Skeletal muscle cell (primary cell): ENCODE results near the gene SLC6A18.

Source experiments
- DNase-seq: peaks from one replicate; pipeline ENCODE4 v3.0.0-alpha.2; 2010; ENCODE audit warnings: low read depth
- H3K4me3 ChIP-seq: 2 replicates; pipeline ENCODE4 v1.5.1; 2011; ENCODE audit warnings: low read depth, mild to moderate bottlenecking, control low read depth, low read length, moderate library complexity

The SLC6A18 gene

GRCh38 chr5:1201327-1202025, 23.7 kb upstream of the SLC6A18 start, which contains the start of gene SLC6A19:
Gene SLC6A19 (plus strand): TSS chr5:1201595. CDS start chr5:1201651, 56 bp downstream.
- DNase-seq = no peak
- no peak within 1 kb of the TSS for H3K4me3 ChIP-seq

GRCh38 chr5:1202026-1202797, 23.0 kb upstream of the SLC6A18 start:
- DNase-seq = no peak
- no peak overlapping the region for H3K4me3 ChIP-seq

GRCh38 chr5:1202798-1203185, 22.4 kb upstream of the SLC6A18 start:
- DNase-seq = no peak
- H3K4me3 ChIP-seq = no peak overlapping the region

- no peak for DNase-seq
- H3K4me3 ChIP-seq = no peak overlapping the region
Measured at GRCh38 chr5:1203311-1203967, 21.7 kb upstream of the SLC6A18 start.

- no peak for DNase-seq
Measured at GRCh38 chr5:1203968-1204692, 21.1 kb upstream of the SLC6A18 start.

GRCh38 chr5:1204693-1205242, 20.4 kb upstream of the SLC6A18 start:
- DNase-seq = no peak
- no peak overlapping the region for H3K4me3 ChIP-seq

More at GRCh38 chr5:1203968-1204692, 21.1 kb upstream of the SLC6A18 start:
- no peak overlapping the region for H3K4me3 ChIP-seq

- no peak overlapping the region for H3K4me3 ChIP-seq
Measured at GRCh38 chr5:1205255-1206180, 19.7 kb upstream of the SLC6A18 start.

GRCh38 chr5:1206521-1207412, 18.4 kb upstream of the SLC6A18 start:
- no peak overlapping the region for H3K4me3 ChIP-seq
- DNase-seq = no peak

More at GRCh38 chr5:1205255-1206180, 19.7 kb upstream of the SLC6A18 start:
- DNase-seq = no peak

- no peak overlapping the region for H3K4me3 ChIP-seq
- DNase-seq = no peak
Measured at GRCh38 chr5:1207555-1207954, 17.6 kb upstream of the SLC6A18 start.

- no peak for DNase-seq
- H3K4me3 ChIP-seq = no peak overlapping the region
Measured at GRCh38 chr5:1208221-1208742, 16.9 kb upstream of the SLC6A18 start.

- DNase-seq = no peak
- no peak overlapping the region for H3K4me3 ChIP-seq
Measured at GRCh38 chr5:1208743-1209488, 16.3 kb upstream of the SLC6A18 start.

- no peak for DNase-seq
- no peak overlapping the region for H3K4me3 ChIP-seq
Measured at GRCh38 chr5:1209489-1209852, 15.7 kb upstream of the SLC6A18 start.

GRCh38 chr5:1209896-1210776, 15.0 kb upstream of the SLC6A18 start:
- H3K4me3 ChIP-seq = no peak overlapping the region
- no peak for DNase-seq

GRCh38 chr5:1210832-1211251, 14.3 kb upstream of the SLC6A18 start:
- no peak overlapping the region for H3K4me3 ChIP-seq
- DNase-seq = no peak

- DNase-seq = no peak
- H3K4me3 ChIP-seq = no peak overlapping the region
Measured at GRCh38 chr5:1211701-1212100, 13.5 kb upstream of the SLC6A18 start.

GRCh38 chr5:1212271-1212670, 12.9 kb upstream of the SLC6A18 start:
- DNase-seq = no peak
- H3K4me3 ChIP-seq = no peak overlapping the region
